ENCODE measurements around the gene PLXNA2. TPM values are rescaled to one million over a fixed set of nuclear protein-coding genes. Genes with fewer than 3 reads are reported as not detected.

The PLXNA2 gene
- total RNA-seq, 6 experiments from 2014 or later, result 20.9 to 29.9 (median 28.1) TPM

DNA sequence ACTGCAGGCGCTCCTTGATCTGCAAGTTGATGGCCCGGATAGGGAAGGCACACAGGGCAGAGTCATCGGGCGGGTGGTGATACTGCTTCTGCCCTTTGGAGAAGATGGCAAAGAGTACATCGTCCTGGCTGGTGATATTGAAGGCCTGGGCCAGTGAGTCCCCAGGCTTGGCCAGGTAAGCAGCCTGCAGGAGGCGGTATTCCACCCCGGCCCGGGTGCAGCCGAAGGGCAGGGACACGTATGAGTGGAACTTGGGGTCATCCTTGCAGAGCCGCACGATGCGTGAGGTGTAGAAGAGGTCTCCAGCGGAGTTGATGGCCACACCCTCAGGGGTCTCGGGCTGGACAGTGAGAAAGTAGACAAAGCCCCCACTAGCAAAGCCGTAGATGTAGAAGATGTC is 27.4 kb downstream of the PLXNA2 start:
- H3K27ac Mint-ChIP-seq, result no peak overlapping the region; the same call in 1 of the 2 replicates
- TF ChIP-seq, protein P1, sequence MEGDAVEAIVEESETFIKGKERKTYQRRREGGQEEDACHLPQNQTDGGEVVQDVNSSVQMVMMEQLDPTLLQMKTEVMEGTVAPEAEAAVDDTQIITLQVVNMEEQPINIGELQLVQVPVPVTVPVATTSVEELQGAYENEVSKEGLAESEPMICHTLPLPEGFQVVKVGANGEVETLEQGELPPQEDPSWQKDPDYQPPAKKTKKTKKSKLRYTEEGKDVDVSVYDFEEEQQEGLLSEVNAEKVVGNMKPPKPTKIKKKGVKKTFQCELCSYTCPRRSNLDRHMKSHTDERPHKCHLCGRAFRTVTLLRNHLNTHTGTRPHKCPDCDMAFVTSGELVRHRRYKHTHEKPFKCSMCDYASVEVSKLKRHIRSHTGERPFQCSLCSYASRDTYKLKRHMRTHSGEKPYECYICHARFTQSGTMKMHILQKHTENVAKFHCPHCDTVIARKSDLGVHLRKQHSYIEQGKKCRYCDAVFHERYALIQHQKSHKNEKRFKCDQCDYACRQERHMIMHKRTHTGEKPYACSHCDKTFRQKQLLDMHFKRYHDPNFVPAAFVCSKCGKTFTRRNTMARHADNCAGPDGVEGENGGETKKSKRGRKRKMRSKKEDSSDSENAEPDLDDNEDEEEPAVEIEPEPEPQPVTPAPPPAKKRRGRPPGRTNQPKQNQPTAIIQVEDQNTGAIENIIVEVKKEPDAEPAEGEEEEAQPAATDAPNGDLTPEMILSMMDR (IDR thresholded peaks at IDR 0.05), result peak; percentile 27; the same call in 1 of the 2 replicates
- peaks cover 34% of the 10 kb centered on the region for H3K36me3 Mint-ChIP-seq (ENCODE audit: low read depth)
- H3K4me1 Mint-ChIP-seq (ENCODE audit: low read depth), result peaks cover 41% of the 10 kb centered on the region
- no peak overlapping the region for H3K4me3 Mint-ChIP-seq
- DNase-seq, result no peak
- H3K9me3 Mint-ChIP-seq, result 0 out of 2 replicates have a peak, but pooled peaks cover 4% of the 10 kb centered on the region
- no peaks in the 10 kb centered on the region; the same call in 1 of the 2 replicates for H3K27me3 Mint-ChIP-seq (ENCODE audit: insufficient read depth)

DNA sequence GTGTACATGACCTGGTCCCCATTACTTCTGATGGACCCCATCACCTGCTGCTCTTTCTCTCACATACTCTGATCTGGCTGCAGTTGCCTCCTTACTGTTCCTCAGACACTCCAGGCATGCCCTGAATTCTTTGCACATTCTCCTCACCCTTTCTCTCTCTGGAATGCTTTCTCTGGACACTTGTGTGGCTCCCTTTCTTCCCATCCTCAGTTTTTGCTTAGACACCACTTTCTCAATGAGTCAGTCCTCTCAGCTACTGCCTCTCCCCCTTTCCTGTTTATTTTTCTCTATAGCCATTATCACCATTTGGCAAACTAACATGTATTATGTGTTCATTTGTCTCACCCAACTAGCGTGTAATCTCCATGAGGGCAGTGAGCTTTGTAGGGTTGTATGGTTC is 28.1 kb downstream of the PLXNA2 start:
- Mint-ChIP-seq H3K27me3 (ENCODE audit: insufficient read depth) (no peaks in the 10 kb centered on the region; the same call in 1 of the 2 replicates), H3K36me3 (ENCODE audit: low read depth) (peaks cover 41% of the 10 kb centered on the region), H3K9me3 (0 out of 2 replicates have a peak, but pooled peaks cover 4% of the 10 kb centered on the region), H3K27ac (peak overlapping the region; percentile 73), H3K4me3 (peak overlapping the region; percentile 41), H3K4me1 (ENCODE audit: low read depth) (peaks cover 33% of the 10 kb centered on the region)
- TF ChIP-seq, protein P1 (IDR thresholded peaks at IDR 0.05), result no peak
- peak; percentile 77 for DNase-seq

GRCh38 chr1:208215393-208215792 is 28.8 kb downstream of the PLXNA2 start:
- no peaks in the 10 kb centered on the region; the same call in 1 of the 2 replicates for H3K27me3 Mint-ChIP-seq (ENCODE audit: insufficient read depth)
- no peak overlapping the region; the same call in 1 of the 2 replicates for H3K4me3 Mint-ChIP-seq
- H3K36me3 Mint-ChIP-seq (ENCODE audit: low read depth), result peaks cover 42% of the 10 kb centered on the region
- peaks cover 26% of the 10 kb centered on the region for H3K4me1 Mint-ChIP-seq (ENCODE audit: low read depth)
- DNase-seq, result no peak
- peak overlapping the region; percentile 73 for H3K27ac Mint-ChIP-seq
- 0 out of 2 replicates have a peak, but pooled peaks cover 4% of the 10 kb centered on the region for H3K9me3 Mint-ChIP-seq
- TF ChIP-seq, protein P1 (IDR thresholded peaks at IDR 0.05), result no peak

DNA sequence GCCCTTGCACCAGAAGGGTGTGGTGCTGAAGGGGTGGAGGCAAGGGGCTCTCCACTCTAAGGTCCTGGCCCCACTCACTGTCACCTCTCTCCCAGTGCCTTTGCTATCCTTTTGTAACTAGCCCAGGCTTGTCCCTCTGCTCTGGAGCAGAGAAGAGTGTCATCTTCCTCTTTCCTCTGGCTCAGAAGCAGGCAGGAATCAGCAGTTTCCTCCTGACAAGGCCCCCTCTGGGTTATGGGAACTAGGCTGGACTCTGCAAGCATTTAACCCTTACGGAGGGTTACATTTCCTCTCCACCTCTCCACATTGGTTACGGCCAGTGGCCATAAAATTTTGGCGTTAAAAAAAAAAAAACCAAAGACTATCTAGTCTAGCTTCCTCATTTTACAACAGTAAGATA is 30.4 kb downstream of the PLXNA2 start:
- no peak for DNase-seq
- 0 out of 2 replicates have a peak, but pooled peaks cover 4% of the 10 kb centered on the region for H3K9me3 Mint-ChIP-seq
- no peak overlapping the region for H3K4me3 Mint-ChIP-seq
- TF ChIP-seq, protein P1 (IDR thresholded peaks at IDR 0.05), result no peak
- H3K4me1 Mint-ChIP-seq (ENCODE audit: low read depth), result peaks cover 10% of the 10 kb centered on the region
- no peaks in the 10 kb centered on the region; the same call in 1 of the 2 replicates for H3K27me3 Mint-ChIP-seq (ENCODE audit: insufficient read depth)
- peaks cover 42% of the 10 kb centered on the region for H3K36me3 Mint-ChIP-seq (ENCODE audit: low read depth)
- peak overlapping the region; percentile 72 for H3K27ac Mint-ChIP-seq

DNA sequence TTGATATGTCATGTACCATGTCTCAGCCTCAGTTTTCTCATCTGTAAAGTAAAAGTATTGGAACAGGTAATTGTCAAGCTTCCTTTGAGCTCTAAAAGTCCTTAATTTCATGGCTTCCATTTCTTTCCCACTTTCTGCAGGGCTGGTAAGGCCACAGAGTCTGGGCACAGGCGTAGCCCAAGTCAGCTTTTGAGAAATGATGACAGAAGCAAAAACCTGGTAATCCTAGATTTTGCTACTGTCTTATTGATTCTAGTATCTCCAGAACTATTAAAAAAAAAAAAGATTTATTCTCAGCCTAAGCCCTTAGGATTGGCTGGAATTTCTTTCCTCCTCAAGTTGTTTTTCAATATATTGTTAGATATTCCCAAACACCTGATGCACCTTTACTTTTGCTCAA is 31.3 kb downstream of the PLXNA2 start:
- TF ChIP-seq, protein P1 (IDR thresholded peaks at IDR 0.05), result no peak
- Mint-ChIP-seq H3K4me3 (no peak overlapping the region), H3K27me3 (ENCODE audit: insufficient read depth) (no peaks in the 10 kb centered on the region; the same call in 1 of the 2 replicates), H3K27ac (peak overlapping the region; percentile 80; the same call in 1 of the 2 replicates), H3K36me3 (ENCODE audit: low read depth) (peaks cover 49% of the 10 kb centered on the region), H3K9me3 (0 out of 2 replicates have a peak, but pooled peaks cover 4% of the 10 kb centered on the region), H3K4me1 (ENCODE audit: low read depth) (peaks cover 2% of the 10 kb centered on the region)
- DNase-seq, result no peak
